ENCODE results near the gene HOXD12. TPM values are rescaled to one million over a fixed set of nuclear protein-coding genes. Genes with fewer than 3 reads are reported as not detected.
A peak's percentile ranks its signal among the peaks of the same experiment; 100 is the strongest.

Gene HOXD12
- total and polyA plus RNA-seq, 2 experiments from 2014 or later = not detected

GRCh38 chr2:176081837-176082524 lies 17.6 kb upstream of the HOXD12 start:
- Histone ChIP-seq H3K79me2 (replicated peaks; ENCODE audit: insufficient read depth) (no peaks in the 10 kb centered on the region), H3K36me3 (ENCODE audit: insufficient read depth) (no peaks in the 10 kb centered on the region), H3K4me3 (peak overlapping the region; percentile 37), H3K4me1 (ENCODE audit: insufficient read depth) (peaks cover 47% of the 10 kb centered on the region), H3K27ac (ENCODE audit: low read depth) (no peak overlapping the region), H3K4me2 (peak overlapping the region; percentile 60), H4K20me1 (replicated peaks; ENCODE audit: insufficient read depth) (peaks cover 45% of the 10 kb centered on the region), H3K27me3 (ENCODE audit: insufficient read depth) (peaks cover 98% of the 10 kb centered on the region), H3K9me2 (ENCODE audit: insufficient read depth) (no peaks in the 10 kb centered on the region), H3F3A (replicated peaks; ENCODE audit: low read depth) (peaks cover 31% of the 10 kb centered on the region), H2AFZ (no peak overlapping the region; the same call in 1 of the 2 replicates)
- ATAC-seq (peak; percentile 13), DNase-seq (ENCODE audit: low spot score) (peak; percentile 54)
- Mint-ChIP-seq H3K4me1 (peaks cover 47% of the 10 kb centered on the region), H3K9me3 (peaks cover 9% of the 10 kb centered on the region; the same call in 2 of the 3 replicates), H3K4me3 (peak overlapping the region; percentile 40; the same call in 2 of the 3 replicates), H3K27ac (no peak overlapping the region), H3K27me3 (ENCODE audit: insufficient read depth, low read depth, poor library complexity) (peaks cover 96% of the 10 kb centered on the region), H3K36me3 (ENCODE audit: low read depth) (peaks cover 4% of the 10 kb centered on the region; the same call in 1 of the 3 replicates)
- TF ChIP-seq EZH2 (IDR thresholded peaks at IDR 0.05; ENCODE audit: low read depth, unreplicated experiment) = peak; percentile 64
- peak; percentile 100 for TF ChIP-seq EZH2phosphoT487 (IDR thresholded peaks at IDR 0.05; ENCODE audit: unreplicated experiment)
- no peak for TF ChIP-seq ZNF114 (CRISPR knock-in tag; IDR thresholded peaks at IDR 0.05)

GRCh38 chr2:176082525-176082823 lies 17.1 kb upstream of the HOXD12 start:
- peaks cover 4% of the 10 kb centered on the region; the same call in 1 of the 3 replicates for H3K36me3 Mint-ChIP-seq (ENCODE audit: low read depth)
- peaks cover 11% of the 10 kb centered on the region; the same call in 2 of the 3 replicates for H3K9me3 Mint-ChIP-seq
- H3K4me3 ChIP-seq = peak overlapping the region; percentile 37
- peaks cover 44% of the 10 kb centered on the region for H4K20me1 ChIP-seq (replicated peaks; ENCODE audit: insufficient read depth)
- TF ChIP-seq EZH2 (IDR thresholded peaks at IDR 0.05; ENCODE audit: low read depth, unreplicated experiment) = peak; percentile 92
- TF ChIP-seq, protein P1, sequence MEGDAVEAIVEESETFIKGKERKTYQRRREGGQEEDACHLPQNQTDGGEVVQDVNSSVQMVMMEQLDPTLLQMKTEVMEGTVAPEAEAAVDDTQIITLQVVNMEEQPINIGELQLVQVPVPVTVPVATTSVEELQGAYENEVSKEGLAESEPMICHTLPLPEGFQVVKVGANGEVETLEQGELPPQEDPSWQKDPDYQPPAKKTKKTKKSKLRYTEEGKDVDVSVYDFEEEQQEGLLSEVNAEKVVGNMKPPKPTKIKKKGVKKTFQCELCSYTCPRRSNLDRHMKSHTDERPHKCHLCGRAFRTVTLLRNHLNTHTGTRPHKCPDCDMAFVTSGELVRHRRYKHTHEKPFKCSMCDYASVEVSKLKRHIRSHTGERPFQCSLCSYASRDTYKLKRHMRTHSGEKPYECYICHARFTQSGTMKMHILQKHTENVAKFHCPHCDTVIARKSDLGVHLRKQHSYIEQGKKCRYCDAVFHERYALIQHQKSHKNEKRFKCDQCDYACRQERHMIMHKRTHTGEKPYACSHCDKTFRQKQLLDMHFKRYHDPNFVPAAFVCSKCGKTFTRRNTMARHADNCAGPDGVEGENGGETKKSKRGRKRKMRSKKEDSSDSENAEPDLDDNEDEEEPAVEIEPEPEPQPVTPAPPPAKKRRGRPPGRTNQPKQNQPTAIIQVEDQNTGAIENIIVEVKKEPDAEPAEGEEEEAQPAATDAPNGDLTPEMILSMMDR (conservative IDR thresholded peaks at IDR 0.05; ENCODE audit: low read depth in 2 of 2) = no peak
- H3K4me1 ChIP-seq (ENCODE audit: insufficient read depth) = peaks cover 52% of the 10 kb centered on the region
- H3K79me2 ChIP-seq (replicated peaks; ENCODE audit: insufficient read depth) = no peaks in the 10 kb centered on the region
- H3K36me3 ChIP-seq (ENCODE audit: insufficient read depth) = no peaks in the 10 kb centered on the region
- H3K4me3 Mint-ChIP-seq = peak overlapping the region; percentile 40; the same call in 2 of the 3 replicates
- peaks cover 96% of the 10 kb centered on the region for H3K27me3 Mint-ChIP-seq (ENCODE audit: insufficient read depth, low read depth, poor library complexity)
- H3K4me1 Mint-ChIP-seq = peaks cover 47% of the 10 kb centered on the region
- H3F3A ChIP-seq (replicated peaks; ENCODE audit: low read depth) = peaks cover 35% of the 10 kb centered on the region
- no peaks in the 10 kb centered on the region for H3K9me2 ChIP-seq (ENCODE audit: insufficient read depth)
- H3K27ac Mint-ChIP-seq = no peak overlapping the region
- H3K27me3 ChIP-seq (ENCODE audit: insufficient read depth) = peaks cover 98% of the 10 kb centered on the region
- H2AFZ ChIP-seq = no peak overlapping the region; the same call in 1 of the 2 replicates
- ATAC-seq (no peak), DNase-seq (ENCODE audit: low spot score) (no peak)
- H3K27ac ChIP-seq (ENCODE audit: low read depth) = no peak overlapping the region
- peak overlapping the region; percentile 60; the same call in 1 of the 2 replicates for H3K4me2 ChIP-seq
